PC-3 (cell line): ENCODE results near the gene PDE2A. TPM values are rescaled to one million over a fixed set of nuclear protein-coding genes. Genes with fewer than 3 reads are reported as not detected.

ENCODE experiments used
- ATAC-seq: fragments of 200-7000 bp; cut with Tn5 transposase; 2 replicates; pipeline ENCODE4 v1.9.1; 2020; ENCODE audit warnings: mild to moderate bottlenecking, moderate library complexity
- BruUV-seq: library from RNA; stranded (reverse); fragments of 400-500 nt; replicated peaks from 2 replicates; lab custom pipeline; 2021; lab: Mats Ljungman, UMichigan
- CTCF ChIA-PET: fragments of 300-600 bp; sonication (Branson Sonifier 250); formaldehyde crosslinking; loops from one replicate; lab custom pipeline; 2022; ENCODE audit warnings: antibody characterized with exemption; lab: Charles Lee
- POLR2A ChIA-PET: fragments of 300-600 bp; sonication (Branson Sonifier 250); formaldehyde crosslinking; loops from one replicate; lab custom pipeline; 2022; ENCODE audit warnings: antibody characterized with exemption; ENCODE audit not compliant: unreplicated experiment; lab: Charles Lee
- DNase-seq: peaks from one replicate; pipeline ENCODE4 v3.0.0-alpha.2; 2015
- H2AFZ ChIP-seq: fragments of 300-600 bp; sonication (generic); 2 replicates; pipeline ENCODE4 v1.6.0; 2016; ENCODE audit warnings: antibody characterized with exemption, low read length
- H3F3A ChIP-seq: fragments of 300-600 bp; sonication (generic); one replicate; pipeline ENCODE4 v1.6.0; 2017; ENCODE audit warnings: antibody characterized with exemption, low read length, control low read depth, mild to moderate bottlenecking; ENCODE audit not compliant: unreplicated experiment
- H3K27ac ChIP-seq: fragments of 300-600 bp; sonication (generic); 2 replicates; pipeline ENCODE4 v1.5.1; 2016; ENCODE audit warnings: mild to moderate bottlenecking, low read length
- H3K27me3 ChIP-seq: fragments of 300-600 bp; sonication (generic); 2 replicates; pipeline ENCODE4 v1.6.1; 2016; ENCODE audit warnings: low read length, mixed read lengths
- H3K36me3 ChIP-seq: fragments of 300-600 bp; sonication (generic); 2 replicates; pipeline ENCODE4 v1.6.1; 2016; ENCODE audit warnings: low read depth, mixed run types, low read length, mixed read lengths
- H3K4me1 ChIP-seq: fragments of 300-600 bp; sonication (generic); 2 replicates; pipeline ENCODE4 v1.5.1; 2016; ENCODE audit warnings: low read length; ENCODE audit not compliant: insufficient read depth
- H3K4me2 ChIP-seq: fragments of 300-600 bp; sonication (generic); 2 replicates; pipeline ENCODE4 v1.6.0; 2016; ENCODE audit warnings: low read length
- H3K4me3 ChIP-seq: fragments of 300-600 bp; sonication (generic); 2 replicates; pipeline ENCODE4 v1.5.1; 2016; ENCODE audit warnings: mild to moderate bottlenecking, low read length, mixed read lengths
- H3K79me2 ChIP-seq: fragments of 300-600 bp; sonication (generic); 2 replicates; pipeline ENCODE4 v1.6.1; 2017; ENCODE audit warnings: low read length, mixed read lengths
- H3K9ac ChIP-seq: fragments of 300-600 bp; sonication (generic); 2 replicates; pipeline ENCODE4 v1.6.0; 2016; ENCODE audit warnings: mild to moderate bottlenecking, low read length
- H3K9me2 ChIP-seq: fragments of 300-600 bp; sonication (generic); replicated peaks from 2 replicates; pipeline ENCODE4 v1.6.1; 2016; ENCODE audit warnings: mixed run types, low read length, mixed read lengths
- H3K9me3 ChIP-seq: fragments of 300-600 bp; sonication (generic); 2 replicates; pipeline ENCODE4 v1.6.1; 2016; ENCODE audit warnings: low read length, mixed read lengths
- H4K20me1 ChIP-seq: fragments of 300-600 bp; sonication (generic); 2 replicates; pipeline ENCODE4 v1.6.1; 2016; ENCODE audit warnings: low read length, mixed read lengths
- EZH2 ChIP-seq: fragments of 300-600 bp; sonication (generic); IDR thresholded peaks from one replicate; pipeline ENCODE4 v1.6.1; 2017; ENCODE audit warnings: antibody characterized with exemption, mild to moderate bottlenecking, low read length; ENCODE audit not compliant: unreplicated experiment
- EZH2phosphoT487 ChIP-seq: fragments of 300-600 bp; sonication (generic); IDR thresholded peaks from 2 replicates; pipeline ENCODE4 v1.6.1; 2018; ENCODE audit warnings: mild to moderate bottlenecking, antibody characterized with exemption, low read length, borderline replicate concordance
- intact Hi-C: fragments of 100-400 bp; cut with micrococcal nuclease; formaldehyde crosslinking; loops from 2 replicates; pipeline ENCODE4 v1.9.0; 2023
- total RNA-seq: library from RNA; depleted of rRNA; stranded (reverse); fragments of >200 nt; gene quantifications from 2 replicates; pipeline ENCODE4 v1.2.3, GENCODE V29; 2014
- TF ChIP-seq, protein P1 (sequence below): fragments of 300-600 bp; sonication (generic); conservative IDR thresholded peaks from 2 replicates; pipeline ENCODE4 v1.5.1; 2017; ENCODE audit warnings: antibody characterized with exemption, low read depth, mild to moderate bottlenecking, low read length

Gene PDE2A
- total RNA-seq, 1 experiment from 2014 or later: 2.6 TPM

DNA sequence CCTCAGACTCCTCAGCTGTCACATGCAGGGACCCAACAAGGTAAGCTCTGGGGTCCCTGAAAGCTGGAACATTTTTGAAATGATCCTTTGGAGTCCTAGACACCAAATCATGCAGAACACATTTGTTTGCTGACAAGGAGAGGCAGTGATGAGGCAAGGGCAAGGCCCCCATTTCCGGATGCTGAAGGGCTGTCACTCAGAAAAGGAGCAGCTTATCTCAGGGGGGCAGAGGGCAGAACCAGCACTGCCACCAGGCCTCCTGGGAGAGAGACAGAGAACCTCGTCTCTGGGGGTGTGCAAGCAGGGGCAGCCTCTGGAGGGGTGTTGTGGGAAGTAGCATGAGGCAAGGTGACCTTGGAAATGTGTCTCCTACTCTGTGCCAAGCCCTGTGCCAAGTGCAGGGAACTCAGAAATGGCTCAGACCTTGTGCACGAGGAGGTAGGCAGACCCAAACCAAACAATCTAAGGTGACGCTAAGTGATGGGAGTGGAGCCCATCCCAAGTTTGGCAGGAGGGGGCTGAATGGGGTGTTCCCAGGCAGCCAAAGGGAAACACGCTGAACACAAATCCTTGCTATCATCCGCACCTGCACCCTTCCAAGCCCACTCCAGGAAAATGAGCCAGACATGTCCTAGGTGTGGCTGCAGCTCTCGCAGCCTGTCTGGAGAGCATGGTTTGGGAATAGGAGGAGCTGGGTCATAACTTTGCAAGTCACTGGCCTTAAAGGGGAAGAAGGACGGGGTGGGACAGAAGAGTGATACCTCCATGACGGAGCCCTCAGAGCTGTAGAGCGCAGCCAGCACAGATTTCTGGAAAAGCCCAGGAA is 94.2 kb downstream of the PDE2A start:
- H3K9me2 ChIP-seq: no peaks in the 10 kb centered on the region
- no peaks in the 10 kb centered on the region for H4K20me1 ChIP-seq
- ATAC-seq (no peak), DNase-seq (no peak)
- CTCF ChIA-PET: no interaction called here
- no peak overlapping the region for H3K4me2 ChIP-seq
- H3K27me3 ChIP-seq: no peaks in the 10 kb centered on the region
- H3K4me1 ChIP-seq: no peaks in the 10 kb centered on the region
- no peaks in the 10 kb centered on the region for H3K9me3 ChIP-seq
- BruUV-seq: no TSS peak
- no peak for TF ChIP-seq EZH2
- TF ChIP-seq, protein P1, sequence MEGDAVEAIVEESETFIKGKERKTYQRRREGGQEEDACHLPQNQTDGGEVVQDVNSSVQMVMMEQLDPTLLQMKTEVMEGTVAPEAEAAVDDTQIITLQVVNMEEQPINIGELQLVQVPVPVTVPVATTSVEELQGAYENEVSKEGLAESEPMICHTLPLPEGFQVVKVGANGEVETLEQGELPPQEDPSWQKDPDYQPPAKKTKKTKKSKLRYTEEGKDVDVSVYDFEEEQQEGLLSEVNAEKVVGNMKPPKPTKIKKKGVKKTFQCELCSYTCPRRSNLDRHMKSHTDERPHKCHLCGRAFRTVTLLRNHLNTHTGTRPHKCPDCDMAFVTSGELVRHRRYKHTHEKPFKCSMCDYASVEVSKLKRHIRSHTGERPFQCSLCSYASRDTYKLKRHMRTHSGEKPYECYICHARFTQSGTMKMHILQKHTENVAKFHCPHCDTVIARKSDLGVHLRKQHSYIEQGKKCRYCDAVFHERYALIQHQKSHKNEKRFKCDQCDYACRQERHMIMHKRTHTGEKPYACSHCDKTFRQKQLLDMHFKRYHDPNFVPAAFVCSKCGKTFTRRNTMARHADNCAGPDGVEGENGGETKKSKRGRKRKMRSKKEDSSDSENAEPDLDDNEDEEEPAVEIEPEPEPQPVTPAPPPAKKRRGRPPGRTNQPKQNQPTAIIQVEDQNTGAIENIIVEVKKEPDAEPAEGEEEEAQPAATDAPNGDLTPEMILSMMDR: no peak
- no peak for TF ChIP-seq EZH2phosphoT487
- no peak overlapping the region for H3K27ac ChIP-seq
- no peak overlapping the region for H3K4me3 ChIP-seq
- H3F3A ChIP-seq: no peaks in the 10 kb centered on the region
- H3K36me3 ChIP-seq: no peaks in the 10 kb centered on the region
- no peak overlapping the region for H3K9ac ChIP-seq
- intact Hi-C loops: no loop called here
- no peak overlapping the region for H2AFZ ChIP-seq
- POLR2A ChIA-PET: no interaction called here
- H3K79me2 ChIP-seq: no peaks in the 10 kb centered on the region

DNA sequence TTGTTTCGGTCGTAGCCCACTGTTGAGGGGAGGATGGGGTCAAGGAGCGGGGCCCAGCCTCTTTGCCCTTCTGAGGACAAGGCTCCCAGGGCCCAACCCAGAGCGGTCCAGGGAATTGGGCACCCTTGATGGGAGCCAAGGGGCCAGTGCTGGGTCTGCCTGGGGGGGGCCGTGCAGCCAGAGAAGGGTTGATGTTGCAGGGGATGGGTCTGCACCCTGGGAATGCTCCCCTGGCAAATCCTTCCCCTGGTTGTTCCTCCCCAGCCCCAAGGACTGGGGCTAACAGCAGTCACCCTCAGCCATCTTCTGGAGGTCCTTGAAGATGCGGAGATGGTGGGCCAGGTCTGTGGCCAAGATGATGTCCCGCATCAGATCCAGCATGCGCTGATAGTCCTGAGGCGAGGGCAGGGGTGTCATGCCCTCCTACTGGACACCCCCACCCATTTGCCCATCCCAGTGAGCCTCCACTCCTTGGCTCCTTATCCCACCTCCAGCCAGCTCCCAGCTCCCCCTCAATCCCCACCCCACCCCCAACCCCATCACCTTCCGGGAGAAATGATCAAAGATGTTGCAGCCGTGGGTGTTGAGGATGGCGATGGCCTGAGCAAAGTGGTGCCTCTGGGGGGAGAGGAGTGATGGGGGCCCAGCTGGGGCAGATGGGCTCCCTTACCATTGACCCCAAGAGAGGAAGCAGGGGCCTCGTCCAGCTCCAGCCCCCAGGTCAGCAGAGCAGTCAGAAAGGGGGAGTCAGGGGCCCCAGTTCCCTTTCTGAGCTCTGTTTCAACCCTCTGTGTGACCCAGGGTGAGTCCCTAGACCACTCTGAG is 95.0 kb downstream of the PDE2A start:
- H3F3A ChIP-seq: no peaks in the 10 kb centered on the region
- H4K20me1 ChIP-seq: no peaks in the 10 kb centered on the region
- ChIA-PET POLR2A (no interaction called here), CTCF (no interaction called here)
- no peaks in the 10 kb centered on the region for H3K79me2 ChIP-seq
- no peaks in the 10 kb centered on the region for H3K36me3 ChIP-seq
- H3K9ac ChIP-seq: no peak overlapping the region
- DNase-seq: no peak
- BruUV-seq: no TSS peak
- H3K4me3 ChIP-seq: no peak overlapping the region
- H3K27me3 ChIP-seq: no peaks in the 10 kb centered on the region
- H3K9me2 ChIP-seq: no peaks in the 10 kb centered on the region
- no peaks in the 10 kb centered on the region for H3K9me3 ChIP-seq
- no peak overlapping the region for H3K27ac ChIP-seq
- H2AFZ ChIP-seq: no peak overlapping the region
- TF ChIP-seq, protein P1: no peak
- TF ChIP-seq EZH2phosphoT487 (no peak), EZH2 (no peak)
- no peak for ATAC-seq
- H3K4me1 ChIP-seq: no peaks in the 10 kb centered on the region
- no peak overlapping the region for H3K4me2 ChIP-seq
- intact Hi-C loops: no loop called here
